ENCODE measurements around the gene SUSD4. TPM values are rescaled to one million over a fixed set of nuclear protein-coding genes. Genes with fewer than 3 reads are reported as not detected.

Gene SUSD4
- total and polyA plus RNA-seq, 9 of the 15 experiments (the other 6 are each of a cell fraction or from before 2014, with no cell fraction given): 0.06 to 1.7 (median 0.09) TPM; not detected in 4

- TF ChIP-seq, protein P1, sequence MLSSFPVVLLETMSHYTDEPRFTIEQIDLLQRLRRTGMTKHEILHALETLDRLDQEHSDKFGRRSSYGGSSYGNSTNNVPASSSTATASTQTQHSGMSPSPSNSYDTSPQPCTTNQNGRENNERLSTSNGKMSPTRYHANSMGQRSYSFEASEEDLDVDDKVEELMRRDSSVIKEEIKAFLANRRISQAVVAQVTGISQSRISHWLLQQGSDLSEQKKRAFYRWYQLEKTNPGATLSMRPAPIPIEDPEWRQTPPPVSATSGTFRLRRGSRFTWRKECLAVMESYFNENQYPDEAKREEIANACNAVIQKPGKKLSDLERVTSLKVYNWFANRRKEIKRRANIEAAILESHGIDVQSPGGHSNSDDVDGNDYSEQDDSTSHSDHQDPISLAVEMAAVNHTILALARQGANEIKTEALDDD (IDR thresholded peaks at IDR 0.05): peak; percentile 69
- TF ChIP-seq CC2D1A (IDR thresholded peaks at IDR 0.05): no peak
- 0 out of 2 replicates have a peak, but pooled peaks have one; percentile 39 for TF ChIP-seq JUN (IDR thresholded peaks at IDR 0.05; ENCODE audit: borderline replicate concordance, low read depth, low read length)
- TF ChIP-seq JUN (CRISPR knock-in tag; IDR thresholded peaks at IDR 0.05; ENCODE audit: borderline replicate concordance): no peak
- peak; percentile 92 for TF ChIP-seq C11orf30 (IDR thresholded peaks at IDR 0.05; ENCODE audit: low read depth)
- peak; percentile 94 for TF ChIP-seq ZNF316 (IDR thresholded peaks at IDR 0.05)
- TF ChIP-seq FOSL1 (tag; conservative IDR thresholded peaks at IDR 0.05): peak; percentile 98
- TF ChIP-seq, protein P2, sequence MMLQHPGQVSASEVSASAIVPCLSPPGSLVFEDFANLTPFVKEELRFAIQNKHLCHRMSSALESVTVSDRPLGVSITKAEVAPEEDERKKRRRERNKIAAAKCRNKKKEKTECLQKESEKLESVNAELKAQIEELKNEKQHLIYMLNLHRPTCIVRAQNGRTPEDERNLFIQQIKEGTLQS (IDR thresholded peaks at IDR 0.05): peak; percentile 92
- TF ChIP-seq, protein P2 (CRISPR knock-in tag; conservative IDR thresholded peaks at IDR 0.05): no peak
- peak; percentile 89 for TF ChIP-seq MAFF (IDR thresholded peaks at IDR 0.05; ENCODE audit: low read length)
- TF ChIP-seq, protein P3, sequence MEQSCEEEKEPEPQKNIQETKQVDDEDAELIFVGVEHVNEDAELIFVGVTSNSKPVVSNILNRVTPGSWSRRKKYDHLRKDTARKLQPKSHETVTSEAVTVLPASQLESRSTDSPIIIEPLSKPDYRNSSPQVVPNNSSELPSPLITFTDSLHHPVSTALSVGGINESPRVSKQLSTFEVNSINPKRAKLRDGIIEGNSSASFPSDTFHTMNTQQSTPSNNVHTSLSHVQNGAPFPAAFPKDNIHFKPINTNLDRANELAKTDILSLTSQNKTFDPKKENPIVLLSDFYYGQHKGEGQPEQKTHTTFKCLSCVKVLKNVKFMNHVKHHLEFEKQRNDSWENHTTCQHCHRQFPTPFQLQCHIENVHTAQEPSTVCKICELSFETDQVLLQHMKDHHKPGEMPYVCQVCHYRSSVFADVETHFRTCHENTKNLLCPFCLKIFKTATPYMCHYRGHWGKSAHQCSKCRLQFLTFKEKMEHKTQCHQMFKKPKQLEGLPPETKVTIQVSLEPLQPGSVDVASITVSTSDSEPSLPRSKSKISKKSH (CRISPR knock-in tag; IDR thresholded peaks at IDR 0.05): no peak
- no peak for TF ChIP-seq NR2C2 (CRISPR knock-in tag; IDR thresholded peaks at IDR 0.05)
- TF ChIP-seq NR2C2 (tag; IDR thresholded peaks at IDR 0.05): peak; percentile 59
- no peak for TF ChIP-seq CSDE1 (IDR thresholded peaks at IDR 0.05)
- TF ChIP-seq VEZF1 (CRISPR knock-in tag; IDR thresholded peaks at IDR 0.05): no peak
- TF ChIP-seq MAZ (CRISPR knock-in tag; conservative IDR thresholded peaks at IDR 0.05 in 1 of 2, IDR thresholded peaks at IDR 0.05 in 1 of 2): 0 out of 4 replicates have a peak, but pooled peaks of 1 of the 2 experiments have one; percentile 26
- no peak for TF ChIP-seq SETDB1 (IDR thresholded peaks at IDR 0.05; ENCODE audit: low read length)
- no peak for TF ChIP-seq PRPF4 (IDR thresholded peaks at IDR 0.05; ENCODE audit: insufficient read depth, low read depth, low read length, poor library complexity, severe bottlenecking)
- TF ChIP-seq NFXL1 (CRISPR knock-in tag; IDR thresholded peaks at IDR 0.05): 0 out of 2 replicates have a peak, but pooled peaks have one; percentile 34
- TF ChIP-seq, protein P4, sequence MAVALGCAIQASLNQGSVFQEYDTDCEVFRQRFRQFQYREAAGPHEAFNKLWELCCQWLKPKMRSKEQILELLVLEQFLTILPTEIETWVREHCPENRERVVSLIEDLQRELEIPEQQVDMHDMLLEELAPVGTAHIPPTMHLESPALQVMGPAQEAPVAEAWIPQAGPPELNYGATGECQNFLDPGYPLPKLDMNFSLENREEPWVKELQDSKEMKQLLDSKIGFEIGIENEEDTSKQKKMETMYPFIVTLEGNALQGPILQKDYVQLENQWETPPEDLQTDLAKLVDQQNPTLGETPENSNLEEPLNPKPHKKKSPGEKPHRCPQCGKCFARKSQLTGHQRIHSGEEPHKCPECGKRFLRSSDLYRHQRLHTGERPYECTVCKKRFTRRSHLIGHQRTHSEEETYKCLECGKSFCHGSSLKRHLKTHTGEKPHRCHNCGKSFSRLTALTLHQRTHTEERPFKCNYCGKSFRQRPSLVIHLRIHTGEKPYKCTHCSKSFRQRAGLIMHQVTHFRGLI (CRISPR knock-in tag; IDR thresholded peaks at IDR 0.05): no peak
- TF ChIP-seq FOXK2 (conservative IDR thresholded peaks at IDR 0.05 in 1 of 2, IDR thresholded peaks at IDR 0.05 in 1 of 2; ENCODE audit: low read depth in 2 of 2): peak in 1 of 2 experiments; percentile 12; a peak in 1 of 4 replicates
Observed at GRCh38 chr1:223401873-223402789, 38.2 kb upstream of the SUSD4 start (continued).

Measured in K562 (cell line).